NK-92 treated with Interleukin-12 subunit alpha and Interleukin-12 subunit beta, amount 100 ng/mL, for 24 hours (cell line): ENCODE data around the gene CADPS.

ENCODE experiments used
- DNase-seq: peaks from one replicate; lab custom pipeline; 2025; lab: John Stamatoyannopoulos, UW

The CADPS gene

DNA sequence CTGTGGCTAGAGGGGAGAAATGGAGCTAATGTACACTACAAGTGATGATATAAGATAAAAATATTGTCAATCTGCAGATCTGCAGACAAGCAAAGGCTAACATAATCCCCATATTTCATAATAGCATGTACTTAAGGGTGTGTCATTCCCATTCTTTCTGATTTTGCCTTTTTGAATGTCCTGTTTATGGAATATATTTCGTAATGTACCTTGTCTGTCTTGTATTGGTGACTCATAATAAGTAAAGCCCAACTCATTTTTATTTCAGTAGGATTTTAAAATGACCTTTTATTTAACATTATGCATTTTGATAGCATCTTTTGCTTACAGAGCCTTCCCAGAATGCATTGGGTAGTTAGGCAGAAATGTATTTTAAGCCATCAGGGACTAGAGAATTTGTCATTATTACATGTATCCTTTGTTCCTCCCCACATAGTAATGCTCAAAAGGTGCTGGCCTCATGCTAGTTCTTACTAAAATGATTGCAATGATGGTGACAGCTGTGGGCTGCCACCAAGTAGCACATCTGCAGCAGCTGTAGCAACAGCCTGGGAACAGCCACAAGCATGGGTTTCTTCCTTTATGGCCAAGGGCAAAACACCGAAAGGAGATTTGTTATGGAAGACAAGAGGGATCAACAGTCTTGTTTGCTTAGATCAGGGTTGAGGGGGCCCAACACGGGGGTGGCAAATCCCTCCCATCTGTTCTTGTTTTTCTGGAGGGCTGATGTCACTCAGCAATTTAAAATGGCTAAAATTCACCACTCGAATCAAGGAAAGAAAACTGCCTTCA is 188.5 kb downstream of the CADPS start:
- no peak for DNase-seq

DNA sequence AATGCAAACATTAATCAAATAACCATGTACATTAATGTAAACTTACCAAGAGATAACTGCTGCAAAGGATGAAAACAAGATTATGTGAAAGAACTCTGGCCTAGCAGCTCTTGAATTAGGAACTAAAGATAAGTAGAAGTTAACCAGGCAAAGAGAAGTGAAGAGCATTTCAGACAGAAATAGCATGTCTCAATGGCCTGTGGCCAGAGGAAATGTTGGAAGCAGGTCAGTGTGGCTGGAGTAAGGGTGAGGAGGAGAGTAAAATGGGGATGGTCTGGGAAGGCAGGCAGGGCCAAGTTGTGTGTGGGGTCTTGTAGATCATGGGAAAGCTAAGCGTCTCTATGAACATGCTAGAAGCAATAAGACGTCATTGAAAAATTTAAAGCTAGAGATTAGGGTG is 192.4 kb downstream of the CADPS start:
- DNase-seq = no peak

DNA sequence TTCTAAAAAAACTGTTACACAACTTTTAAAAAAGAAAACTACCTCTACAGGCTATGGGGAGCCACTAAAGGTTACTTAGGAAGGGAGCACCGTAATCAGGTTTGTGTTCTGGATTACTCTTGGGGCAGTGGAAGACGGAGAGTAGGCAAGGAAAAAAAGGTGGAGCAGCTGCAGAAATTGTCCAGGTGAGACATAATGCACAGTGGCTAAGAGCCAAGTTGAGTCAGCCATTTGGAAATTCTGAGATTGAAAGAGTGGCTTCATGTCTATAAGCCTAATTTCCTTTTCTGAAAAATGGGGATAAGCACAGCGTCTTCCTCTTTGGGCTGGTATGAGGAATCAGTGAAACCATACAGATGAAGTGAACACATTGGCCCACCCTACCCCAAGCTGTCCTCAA is 195.2 kb downstream of the CADPS start:
- no peak for DNase-seq

DNA sequence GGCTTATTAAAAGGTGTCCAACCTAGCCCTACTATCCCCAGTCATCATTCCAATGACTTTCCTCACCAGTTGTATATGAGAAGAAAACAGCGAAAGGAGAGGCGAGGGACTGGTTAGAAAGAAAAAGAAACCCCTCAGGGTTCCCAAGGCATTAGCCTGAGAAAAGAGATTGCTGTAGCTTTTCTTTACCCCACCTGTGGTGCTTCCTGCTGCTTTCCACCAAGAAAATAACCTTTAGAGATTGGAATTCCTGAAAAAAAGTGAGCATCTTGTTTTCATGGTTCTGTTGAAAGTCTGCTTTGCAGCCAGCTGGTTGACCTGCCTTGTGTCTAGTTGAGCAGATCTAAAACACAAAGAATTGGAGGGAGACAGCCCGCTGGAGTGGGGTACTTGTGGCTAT is 196.4 kb downstream of the CADPS start:
- no peak for DNase-seq

DNA sequence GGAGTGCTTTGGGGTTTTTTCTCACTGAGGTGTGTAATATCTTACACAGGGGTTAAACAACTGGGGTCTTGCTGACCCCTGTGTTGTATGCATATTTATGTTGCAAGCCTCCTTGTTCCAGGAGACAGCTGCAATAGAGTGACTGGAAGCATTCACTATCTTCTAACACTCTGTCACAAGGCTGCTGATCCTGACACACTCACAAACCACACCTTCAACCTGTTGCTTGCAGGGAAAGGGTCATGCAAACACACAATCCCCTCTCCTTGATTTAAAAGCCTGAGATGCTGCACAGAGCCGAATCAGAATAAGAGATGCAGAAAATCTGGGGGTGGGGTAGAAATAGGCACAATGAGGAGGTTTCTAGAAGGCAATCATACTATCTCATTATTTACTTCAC is 197.3 kb downstream of the CADPS start:
- no peak for DNase-seq

- no peak for DNase-seq
Measured at GRCh38 chr3:62676689-62677271, 198.4 kb downstream of the CADPS start.

- no peak for DNase-seq
Measured at GRCh38 chr3:62675492-62675891, 199.7 kb downstream of the CADPS start.

DNA sequence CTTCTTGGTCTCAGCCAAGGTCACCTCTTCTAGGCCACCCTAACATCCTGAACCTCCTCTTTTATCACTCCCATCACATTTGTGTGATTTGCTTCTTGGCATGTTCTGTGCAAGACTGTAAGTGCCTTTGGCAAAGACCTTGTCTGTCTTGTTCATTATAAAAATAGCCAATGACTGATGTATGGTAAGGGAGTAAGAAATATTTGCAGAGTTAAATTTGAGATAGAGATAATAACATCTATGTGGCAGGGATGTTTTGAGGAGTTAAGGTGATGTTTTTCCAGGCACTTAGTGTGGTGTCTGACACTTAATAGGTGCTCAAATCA is 202.3 kb downstream of the CADPS start:
- no peak for DNase-seq

DNA sequence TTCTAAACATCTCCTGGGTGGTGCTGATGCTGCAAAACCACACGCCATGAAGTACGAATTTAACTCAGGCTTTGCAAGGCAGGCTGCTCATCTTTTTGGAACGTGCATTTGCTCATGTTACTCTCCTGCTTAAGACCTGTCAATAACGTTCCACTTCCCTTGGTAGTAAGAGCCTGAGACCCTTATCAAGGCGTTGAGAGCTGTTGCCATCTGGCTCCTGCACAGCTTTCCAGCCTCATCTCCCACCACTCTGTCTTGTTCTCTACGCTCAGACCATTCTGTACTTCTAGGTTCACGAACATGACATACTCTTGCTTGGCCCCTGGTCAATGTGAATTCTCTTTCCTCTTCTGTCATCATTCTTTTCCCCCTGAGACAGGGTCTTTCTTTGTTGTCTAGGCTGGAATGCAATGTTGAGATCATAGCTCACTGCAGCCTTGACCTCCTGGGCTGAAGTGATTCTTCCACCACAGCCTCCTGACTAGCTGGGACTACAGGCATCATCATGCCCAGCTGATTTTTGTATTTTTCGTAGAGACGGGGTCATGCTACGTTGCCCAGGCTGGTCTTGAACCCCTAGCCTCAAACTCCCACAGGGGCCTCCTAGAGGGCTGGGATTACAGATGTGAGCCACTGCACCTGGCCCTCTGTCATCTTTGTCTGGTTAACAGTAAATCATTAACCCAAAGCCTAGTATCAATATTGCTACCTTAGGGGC is 202.8 kb downstream of the CADPS start:
- no peak for DNase-seq

DNA sequence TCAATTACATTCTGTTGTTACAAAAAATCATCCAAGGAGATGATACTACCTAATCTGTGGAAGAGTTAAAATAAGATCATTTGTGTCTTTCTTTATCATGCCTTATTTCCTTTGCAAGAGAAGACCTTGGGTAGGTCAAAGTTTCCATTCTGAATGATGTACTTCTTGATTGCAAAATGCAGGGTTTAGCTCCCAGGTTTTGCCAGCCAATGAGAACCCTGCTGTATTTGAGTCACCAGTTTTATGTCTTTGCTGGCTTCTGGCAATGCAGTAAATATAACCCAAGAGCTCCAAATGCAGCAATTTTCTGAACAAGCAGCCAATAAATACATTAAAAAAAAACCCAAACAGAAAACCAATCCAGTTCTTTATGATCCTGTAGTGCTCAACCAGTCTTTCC is 204.9 kb downstream of the CADPS start:
- no peak for DNase-seq

- DNase-seq = no peak
Measured at GRCh38 chr3:62669161-62669560, 206.1 kb downstream of the CADPS start.

DNA sequence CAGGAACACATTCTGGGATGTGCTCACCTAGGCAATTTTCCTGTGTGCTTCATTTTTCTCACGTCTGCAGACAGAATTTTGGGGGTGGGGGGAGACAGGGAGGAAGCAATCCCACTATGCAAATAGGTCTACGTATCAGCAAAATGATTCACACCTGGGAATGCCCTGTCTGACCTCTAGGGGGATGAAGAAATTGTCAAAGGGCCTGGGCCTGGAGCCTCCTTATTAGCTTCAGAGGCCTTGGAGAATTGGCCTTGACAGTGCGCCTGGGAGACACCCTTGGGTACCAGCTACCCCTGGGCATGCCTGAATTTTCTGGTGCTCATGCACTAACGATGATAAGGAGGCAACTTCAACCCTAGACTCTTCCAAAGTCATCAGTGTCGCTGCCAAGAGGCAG is 207.5 kb downstream of the CADPS start:
- no peak for DNase-seq

DNA sequence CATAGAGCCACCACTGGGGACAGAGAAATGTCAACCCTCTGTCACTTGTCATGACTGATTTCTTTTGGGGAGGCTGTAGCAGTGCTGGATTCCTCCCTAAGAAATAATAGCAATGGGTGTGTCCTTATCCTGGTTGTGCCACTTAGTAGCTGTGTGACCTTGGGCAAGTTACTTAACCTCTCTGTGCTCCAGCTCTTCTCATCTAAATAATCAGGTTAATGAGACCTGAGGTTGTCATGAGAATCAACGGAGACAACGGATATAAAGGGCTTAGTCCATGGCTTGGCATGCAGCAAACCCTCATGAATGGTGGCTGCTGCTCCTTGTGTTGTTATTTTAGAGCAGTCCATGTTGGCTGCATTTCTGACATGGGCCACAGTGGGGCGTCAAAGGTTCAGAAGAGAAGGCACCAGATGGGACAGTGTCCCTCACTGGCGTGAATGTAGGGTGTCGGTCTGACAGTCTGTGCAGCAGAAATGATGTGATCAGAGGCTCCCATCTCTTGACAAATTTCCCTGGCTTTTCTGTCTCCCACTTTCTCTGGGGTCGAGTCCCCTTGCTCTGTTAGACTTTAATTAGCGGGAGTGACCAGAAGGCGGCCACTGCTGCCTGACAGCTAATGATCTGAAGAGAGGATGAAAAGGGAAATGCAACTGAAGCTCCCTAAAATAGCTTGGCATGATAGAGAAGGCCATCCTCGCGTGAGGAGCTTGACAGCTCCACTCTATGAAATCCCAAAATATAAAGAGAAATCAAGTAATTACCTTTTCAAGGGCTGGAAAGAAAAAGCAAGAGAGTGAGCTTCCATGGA is 209.4 kb downstream of the CADPS start:
- peak; percentile 0 for DNase-seq

DNA sequence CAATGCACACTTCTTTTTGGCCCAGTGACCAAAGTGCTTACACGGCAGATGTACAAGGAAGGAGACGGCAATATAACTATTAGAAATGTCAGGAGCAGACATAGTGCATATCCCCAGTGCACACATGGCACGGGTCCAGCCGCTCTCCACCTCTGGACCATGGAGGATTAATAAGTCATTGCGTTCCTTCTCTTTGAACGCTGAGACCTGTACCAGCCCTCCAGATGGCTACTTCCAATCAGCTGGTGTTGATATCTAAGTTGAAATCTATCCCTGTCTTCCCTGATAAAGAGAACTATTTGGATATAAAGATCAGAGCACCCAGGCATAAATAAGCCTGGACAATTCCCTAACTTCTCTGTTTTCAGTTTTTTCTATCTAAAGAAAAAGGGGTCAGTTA is 212.5 kb downstream of the CADPS start:
- DNase-seq = no peak

DNA sequence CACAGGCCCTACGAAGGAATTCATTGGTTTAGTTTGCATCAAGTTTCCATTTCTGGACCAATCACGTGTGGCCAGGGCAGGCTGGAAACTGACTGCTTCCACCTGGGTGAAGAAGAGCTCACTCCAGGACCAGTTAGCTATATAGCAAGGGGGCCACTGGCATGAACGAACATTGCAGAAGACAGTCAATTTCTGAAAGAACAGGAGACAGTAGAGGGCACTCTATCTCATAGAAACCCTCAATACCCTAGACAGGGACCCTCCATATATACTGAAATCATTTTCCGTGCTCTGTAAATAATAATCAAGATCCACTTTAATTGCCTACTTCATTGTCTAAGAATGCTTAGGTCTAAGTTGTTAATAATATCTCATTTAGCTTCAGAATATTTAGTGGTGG is 215.6 kb downstream of the CADPS start:
- no peak for DNase-seq

DNA sequence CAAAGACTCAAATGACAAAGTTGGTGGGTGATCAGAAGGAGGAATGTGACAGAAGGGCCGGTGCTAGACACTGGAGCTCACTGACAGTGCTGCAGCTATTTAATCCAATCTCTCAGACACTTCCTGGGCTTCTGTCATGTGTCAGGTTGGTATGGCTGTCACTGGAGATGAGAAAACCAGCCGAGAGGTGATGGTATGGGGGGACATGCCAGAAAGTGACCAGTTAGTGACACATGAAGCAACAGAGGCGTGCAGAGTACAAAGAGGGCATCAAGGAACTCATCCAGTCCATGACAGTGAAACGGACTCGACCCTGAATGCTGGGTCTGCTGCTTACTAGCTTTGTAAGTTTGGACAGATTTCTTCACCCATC is 219.5 kb downstream of the CADPS start:
- DNase-seq = no peak

DNA sequence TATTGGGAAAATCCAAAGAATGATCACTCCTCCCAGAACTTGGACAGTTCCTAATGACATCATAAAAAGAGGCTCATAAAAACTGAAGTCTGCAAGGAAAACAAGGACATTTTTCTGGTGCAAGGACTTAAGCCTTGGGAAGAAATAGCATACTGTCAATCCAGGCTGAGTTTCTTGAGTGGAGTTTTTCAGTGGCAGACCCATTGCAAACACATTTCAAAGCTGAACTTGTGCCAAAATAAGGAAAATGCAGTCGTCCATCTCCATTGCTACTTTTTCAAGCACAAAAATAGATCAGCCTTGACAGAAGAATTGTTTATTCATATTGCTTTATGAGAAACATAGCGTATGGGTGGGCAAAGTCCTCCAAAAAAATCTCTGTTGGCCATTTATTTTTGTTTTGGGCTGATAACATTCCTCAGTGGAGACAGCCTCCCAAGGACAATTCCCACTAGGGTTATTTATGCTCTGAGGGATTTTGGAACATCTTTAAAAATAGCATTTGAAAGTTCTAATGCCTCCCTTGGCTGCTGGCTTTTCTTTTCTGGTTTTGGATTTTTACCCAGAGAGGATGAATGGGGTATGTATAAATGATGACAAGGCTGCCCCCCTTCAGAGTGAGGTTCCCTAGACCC is 220.0 kb downstream of the CADPS start:
- no peak for DNase-seq

- no peak for DNase-seq
Measured at GRCh38 chr3:62653796-62654195, 221.4 kb downstream of the CADPS start.

- no peak for DNase-seq
Measured at GRCh38 chr3:62647711-62648110, 227.5 kb downstream of the CADPS start.

GRCh38 chr3:62644493-62644892 is 230.7 kb downstream of the CADPS start:
- DNase-seq = no peak

DNA sequence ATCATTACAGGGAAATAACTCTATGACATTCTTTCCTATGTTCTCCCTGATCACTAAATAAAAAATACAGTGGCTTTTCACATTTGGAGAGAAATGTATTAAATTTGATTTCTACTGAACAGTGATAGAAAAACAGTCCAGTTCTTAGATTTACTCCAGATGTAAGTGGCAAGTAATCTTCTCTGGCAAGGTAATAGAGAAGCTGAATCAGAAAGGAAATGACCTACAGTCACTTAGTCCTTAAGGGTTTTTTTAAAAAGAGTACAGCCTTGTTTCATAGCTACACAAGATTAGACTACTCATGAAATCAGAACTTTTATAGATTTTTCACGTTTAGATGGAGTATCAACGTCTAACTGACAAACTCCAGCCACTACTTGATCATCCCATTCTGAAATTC is 236.9 kb downstream of the CADPS start:
- no peak for DNase-seq

DNA sequence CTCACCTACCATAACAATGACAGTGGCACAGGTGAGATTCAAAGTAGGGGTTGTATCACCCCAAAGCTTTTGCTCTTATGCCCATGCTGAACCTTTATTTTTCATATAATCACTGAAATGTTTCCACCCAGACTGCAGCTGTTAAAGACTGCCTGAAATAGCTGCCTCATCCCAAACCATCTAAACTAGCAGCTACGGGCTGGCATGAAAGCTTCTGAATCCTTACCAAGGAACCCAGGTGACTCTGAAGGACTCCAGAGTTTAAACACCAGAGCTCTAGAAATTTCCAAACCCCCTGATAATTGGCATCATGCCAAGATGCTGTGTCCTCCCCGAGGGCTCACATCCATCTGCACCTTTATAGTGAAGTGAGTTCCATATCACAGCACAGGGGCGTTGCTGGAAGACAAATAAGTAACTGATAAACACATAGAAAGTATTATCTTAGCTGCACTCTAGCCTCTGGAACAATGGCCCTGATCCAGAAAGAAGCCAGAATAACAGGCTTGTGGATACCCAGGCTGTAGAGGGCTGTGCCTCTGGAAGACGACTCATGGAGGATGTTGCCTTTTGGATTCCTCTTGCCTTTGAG is 238.9 kb downstream of the CADPS start:
- DNase-seq = no peak
